GM12891 (cell line): ENCODE data around the gene CFAP92. TPM values are rescaled to one million over a fixed set of nuclear protein-coding genes. Genes with fewer than 3 reads are reported as not detected.

Experiments used
- DNase-seq: peaks from one replicate; pipeline ENCODE4 v3.0.0; 2011; ENCODE audit warnings: low spot score; ENCODE audit not compliant: insufficient read length
- FAIRE-seq: peaks from 2 replicates; lab custom pipeline; 2011; peaks lifted over from hg19 to GRCh38; lab: Jason Lieb, UNC
- PAX5 ChIP-seq: IDR thresholded peaks from 2 replicates; pipeline ENCODE4 v1.6.1; 2011; ENCODE audit warnings: low read length, moderate library complexity, mild to moderate bottlenecking; ENCODE audit not compliant: insufficient read depth, severe bottlenecking
- POLR2A ChIP-seq: IDR thresholded peaks from 2 replicates; pipeline ENCODE4 v1.6.1; 2011; ENCODE audit warnings: low read depth, low read length, control low read depth
- POLR2AphosphoS5 ChIP-seq: IDR thresholded peaks from 2 replicates; pipeline ENCODE4 v1.6.1; 2011; ENCODE audit warnings: low read depth, low read length, control low read depth
- POU2F2 ChIP-seq: IDR thresholded peaks from 2 replicates; pipeline ENCODE4 v1.6.1; 2011; ENCODE audit warnings: low read depth, mild to moderate bottlenecking, control low read depth, low read length, moderate library complexity
- SPI1 ChIP-seq: IDR thresholded peaks from 2 replicates; pipeline ENCODE4 v1.6.1; 2011; ENCODE audit warnings: low read depth, low read length, control low read depth
- TAF1 ChIP-seq: IDR thresholded peaks from 2 replicates; pipeline ENCODE4 v1.6.1; 2011; ENCODE audit warnings: low read depth, low read length, control low read depth
- polyA plus RNA-seq: library from polyadenylated mRNA; unstranded; fragments of >200 nt; gene quantifications from one replicate; pipeline ENCODE4 v1.2.1, GENCODE V29; 2012; ENCODE audit warnings: low read depth, missing spikeins, inconsistent platforms; ENCODE audit not compliant: missing spikeins

The CFAP92 gene
- polyA plus RNA-seq = 0.08 TPM

- DNase-seq = peak; percentile 90
- peak; percentile 96 for FAIRE-seq
- TF ChIP-seq TAF1 = no peak
- no peak for TF ChIP-seq PAX5
These were observed at the start of gene CFAP92 for GRCh38 chr3:128993461-128994172. TSS of gene CFAP92 (minus strand) at chr3:128994076. CDS start at chr3:128993304, 772 bp downstream.

GRCh38 chr3:129040579-129041300, 46.9 kb upstream of the CFAP92 start:
- FAIRE-seq (no peak), DNase-seq (no peak)
- no peak for TF ChIP-seq POLR2AphosphoS5
- no peak for TF ChIP-seq PAX5
- TF ChIP-seq TAF1 = no peak
- TF ChIP-seq SPI1 = no peak
- TF ChIP-seq POU2F2 = no peak
- no peak for TF ChIP-seq POLR2A

- FAIRE-seq (no peak), DNase-seq (no peak)
- TF ChIP-seq TAF1 (no peak), POLR2AphosphoS5 (no peak), POU2F2 (no peak), PAX5 (no peak)
These were observed 46.1 kb upstream of the CFAP92 start for GRCh38 chr3:129040039-129040336.

GRCh38 chr3:129039271-129040038, 45.6 kb upstream of the CFAP92 start:
- FAIRE-seq (no peak), DNase-seq (no peak)
- TF ChIP-seq TAF1 (no peak), PAX5 (no peak), SPI1 (no peak), POLR2A (no peak), POLR2AphosphoS5 (no peak), POU2F2 (no peak)

- TF ChIP-seq TAF1 = no peak
- FAIRE-seq = no peak
- no peak for DNase-seq
These were observed 44.4 kb upstream of the CFAP92 start for GRCh38 chr3:129038121-129038855.

DNA sequence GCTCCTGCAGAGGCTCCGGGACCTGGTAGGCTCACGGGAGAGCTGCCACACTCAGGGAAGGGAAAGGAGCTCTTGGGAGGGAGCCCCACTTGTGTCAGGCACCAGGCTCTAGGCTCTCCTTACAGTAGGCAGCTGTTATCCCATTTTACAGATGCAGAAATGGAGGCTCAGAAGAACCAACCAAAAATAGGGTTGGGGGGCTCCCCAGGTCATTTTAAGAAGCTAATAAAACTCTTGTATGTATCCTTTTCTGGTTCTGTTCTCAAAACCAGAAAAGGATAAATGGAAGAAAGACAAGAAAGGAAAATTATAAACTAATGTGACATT, 43.2 kb upstream of the CFAP92 start:
- no peak for TF ChIP-seq POLR2AphosphoS5
- TF ChIP-seq TAF1 = no peak
- no peak for TF ChIP-seq PAX5
- TF ChIP-seq POU2F2 = no peak
- no peak for TF ChIP-seq POLR2A
- no peak for TF ChIP-seq SPI1
- DNase-seq (no peak), FAIRE-seq (no peak)

DNA sequence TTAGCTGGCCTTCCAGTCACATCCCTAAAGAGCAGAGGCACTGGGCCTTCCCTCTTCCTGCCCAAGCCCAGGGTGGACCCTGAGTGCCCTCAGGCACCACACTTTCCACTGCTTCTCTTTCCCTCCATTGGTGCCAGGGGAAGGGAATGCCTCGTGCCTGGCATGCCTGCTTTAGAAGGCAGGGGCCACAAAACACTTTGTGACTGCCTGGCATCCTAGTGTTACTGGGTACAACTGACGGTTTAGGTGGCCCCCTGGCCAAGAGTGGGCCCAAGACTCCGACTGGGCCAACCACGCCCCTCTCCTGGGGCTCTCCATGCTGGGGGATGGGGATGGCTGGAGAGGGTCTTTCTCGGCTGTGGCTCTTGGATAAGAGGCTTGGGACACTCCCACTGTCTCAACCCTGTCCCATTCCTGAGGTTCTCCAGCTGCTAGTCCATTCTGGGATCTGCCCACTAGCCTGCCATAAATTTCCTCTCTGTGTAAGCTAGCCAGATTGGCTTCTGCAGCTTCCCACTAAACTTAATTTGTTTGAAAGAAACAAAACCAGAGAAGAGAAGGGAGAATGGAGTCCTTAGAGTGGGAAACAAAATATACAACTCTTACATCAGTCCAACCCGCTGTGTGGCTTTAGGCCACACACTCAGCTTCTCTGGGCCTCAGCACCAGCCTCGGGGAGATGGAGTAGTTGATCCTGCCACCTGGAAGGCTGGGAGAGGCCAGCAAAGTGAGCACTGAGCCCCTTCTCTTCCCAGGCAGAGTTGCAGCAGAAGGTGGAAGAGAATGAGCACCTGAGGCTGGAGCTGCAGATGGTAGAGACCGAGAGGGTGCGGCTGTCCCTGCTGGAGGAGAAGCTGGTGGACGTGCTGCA, 42.6 kb upstream of the CFAP92 start:
- TF ChIP-seq POLR2AphosphoS5 (no peak), PAX5 (no peak), SPI1 (no peak), POU2F2 (no peak), POLR2A (no peak), TAF1 (no peak)
- DNase-seq (no peak), FAIRE-seq (no peak)

GRCh38 chr3:129035360-129036221, 41.7 kb upstream of the CFAP92 start:
- DNase-seq (no peak), FAIRE-seq (no peak)
- TF ChIP-seq POU2F2 = no peak
- TF ChIP-seq TAF1 = no peak
- TF ChIP-seq POLR2A = no peak
- no peak for TF ChIP-seq POLR2AphosphoS5
- no peak for TF ChIP-seq PAX5
- TF ChIP-seq SPI1 = no peak
